ENCODE data around the gene NOS1. TPM values are rescaled to one million over a fixed set of nuclear protein-coding genes. Genes with fewer than 3 reads are reported as not detected.

NOS1 gene
- total and polyA plus RNA-seq, 2 of the 8 experiments (the other 6 are each of a cell fraction or from before 2014, with no cell fraction given), result 1.5 to 2.0 TPM

GRCh38 chr12:117356048-117356447 lies 5.4 kb downstream of the NOS1 start:
- WGBS, 2 experiments (ENCODE audit: extremely low coverage in 1 of 2, insufficient coverage in 1 of 2, insufficient read length in 1 of 2, insufficient replicate concordance in 2 of 2, low coverage in 1 of 2, low lambda C conversion rate in 2 of 2, missing lambda C conversion rate in 1 of 2), result 82% methylated on average over 1 of the region's 1 CpG; no CpG with 5 or more reads in 1 of the 2 experiments
- Histone ChIP-seq H3K56ac (replicated peaks; ENCODE audit: insufficient read length, low read depth, low read length) (no peak overlapping the region), H3K36me3 (ENCODE audit: control insufficient read depth in 2 of 4, insufficient read depth in 4 of 4, low read length in 3 of 4) (no peaks in the 10 kb centered on the region), H2AK5ac (ENCODE audit: low read depth, low read length) (no peak overlapping the region), H2BK12ac (ENCODE audit: low read depth, low read length) (no peak overlapping the region), H2BK20ac (ENCODE audit: low read length) (no peak overlapping the region), H2BK5ac (ENCODE audit: low read depth, low read length) (no peak overlapping the region), H3K23me2 (ENCODE audit: low read depth, low read length) (peaks cover 14% of the 10 kb centered on the region), H3K4me2 (ENCODE audit: insufficient read depth in 1 of 2, low read depth in 2 of 2, low read length in 2 of 2) (no peak overlapping the region), H4K20me1 (replicated peaks in 1 of 2; ENCODE audit: control insufficient read depth in 1 of 2, insufficient read depth in 2 of 2, low read length in 2 of 2) (peaks cover 2% of the 10 kb centered on the region in 2 experiments), H4K91ac (replicated peaks; ENCODE audit: insufficient read length, low read length) (no peak overlapping the region), H2BK15ac (ENCODE audit: low read length) (no peak overlapping the region), H3K9ac (replicated peaks in 1 of 4; ENCODE audit: extremely low read depth in 1 of 4, low read depth in 3 of 4, low read length in 3 of 4) (no peak overlapping the region), H3K4me1 (replicated peaks in 1 of 4; ENCODE audit: control insufficient read depth in 3 of 4, insufficient read depth in 4 of 4, low read length in 3 of 4) (peaks cover 0 to 3% (median 2%) of the 10 kb centered on the region in 4 experiments; a peak in 3 of 7 replicates), H3K23ac (ENCODE audit: insufficient read length) (no peak overlapping the region), H4K5ac (ENCODE audit: insufficient read length, low read depth, low read length) (no peak overlapping the region), H3K27ac (ENCODE audit: low read depth, low read length) (no peak overlapping the region), H3K4me3 (ENCODE audit: extremely low read depth in 1 of 4, insufficient read depth in 2 of 4, low read depth in 3 of 4, low read length in 4 of 4) (no peak overlapping the region), H3K27me3 (replicated peaks in 1 of 4; ENCODE audit: control insufficient read depth in 3 of 4, extremely low read depth in 1 of 4, insufficient read depth in 3 of 4, low read length in 3 of 4) (peaks cover 20 to 36% (median 31%) of the 10 kb centered on the region in 4 experiments), H3K9me3 (ENCODE audit: insufficient read depth in 2 of 2, low read depth in 1 of 2, low read length in 1 of 2) (no peaks in the 10 kb centered on the region), H3K79me1 (ENCODE audit: low read depth, low read length) (no peaks in the 10 kb centered on the region), H2AFZ (ENCODE audit: low read length) (no peak overlapping the region), H3K14ac (ENCODE audit: insufficient read length) (no peak overlapping the region), H2BK120ac (replicated peaks; ENCODE audit: low read depth, low read length) (no peak overlapping the region), H3K4ac (replicated peaks; ENCODE audit: insufficient read length, low read depth, low read length) (no peak overlapping the region), H3K18ac (ENCODE audit: extremely low read depth, low read length) (no peak overlapping the region), H3K79me2 (ENCODE audit: control insufficient read depth in 1 of 2, insufficient read depth in 2 of 2, low read length in 2 of 2) (no peaks in the 10 kb centered on the region), H4K8ac (ENCODE audit: extremely low read depth, insufficient read depth, low read length) (no peak overlapping the region)
- CTCF ChIA-PET (ENCODE audit: partially characterized antibody), result interaction anchor here (1.3 to 1.9 kb wide), 2 partner anchors 11 to 144 kb away, joined by 3 to 6 read pairs; no protein-coding TSS in a partner anchor
- FAIRE-seq (no peak), DNase-seq (ENCODE audit: low read depth in 1 of 2, low spot score in 2 of 2) (no peak)
- TF ChIP-seq GTF2F1 (IDR thresholded peaks at IDR 0.05; ENCODE audit: borderline replicate concordance, low read depth, low read length) (no peak), SIRT6 (IDR thresholded peaks at IDR 0.05; ENCODE audit: low read length) (no peak), TAF1 (IDR thresholded peaks at IDR 0.05; ENCODE audit: low read depth, low read length) (no peak), SRF (IDR thresholded peaks at IDR 0.05; ENCODE audit: low read depth, low read length) (no peak), GABPA (IDR thresholded peaks at IDR 0.05; ENCODE audit: borderline replicate concordance, insufficient read depth, low read length) (no peak), NRF1 (IDR thresholded peaks at IDR 0.05; ENCODE audit: low read depth, low read length) (no peak), POLR2AphosphoS5 (IDR thresholded peaks at IDR 0.05; ENCODE audit: low read depth, low read length) (no peak), NANOG (IDR thresholded peaks at IDR 0.05; ENCODE audit: insufficient read depth, low read depth, low read length, poor library complexity, severe bottlenecking) (no peak)
- POLR2A ChIA-PET (ENCODE audit: partially characterized antibody), result interaction anchor here (0.7 kb wide), 1 partner anchor 93 kb away, joined by 3 read pairs; no protein-coding TSS in a partner anchor

Data from H1 (cell line).